G401 (cell line): ENCODE results near the gene DIAPH2. TPM values are rescaled to one million over a fixed set of nuclear protein-coding genes. Genes with fewer than 3 reads are reported as not detected.

ENCODE experiments used
- DNase-seq: peaks from one replicate; pipeline ENCODE4 v3.0.0-alpha.2; 2015; ENCODE audit warnings: low spot score
- in situ Hi-C: cut with HindIII; loops from 2 replicates; pipeline ENCODE4 v1.10.0; 2016; ENCODE audit warnings: low sequenced_read_pairs, mixed read lengths
- total RNA-seq: library from RNA; depleted of rRNA; stranded (reverse); fragments of >200 nt; shearing (Covaris generic); gene quantifications from 2 replicates; pipeline ENCODE4 v1.2.3, GENCODE V29; 2014

DIAPH2 gene
- total RNA-seq, 1 experiment from 2014 or later = 9.9 TPM

- in situ Hi-C loops = no loop called here
- no peak for DNase-seq
These were observed 629.7 kb downstream of the DIAPH2 start for GRCh38 chrX:97314345-97314744.

GRCh38 chrX:97315939-97316338 is 631.3 kb downstream of the DIAPH2 start:
- in situ Hi-C loops = no loop called here
- no peak for DNase-seq

- in situ Hi-C loops = no loop called here
- no peak for DNase-seq
These were observed 635.7 kb downstream of the DIAPH2 start for GRCh38 chrX:97320305-97320704.

GRCh38 chrX:97322401-97322800 is 637.8 kb downstream of the DIAPH2 start:
- DNase-seq = no peak
- in situ Hi-C loops = no loop called here

- DNase-seq = no peak
- in situ Hi-C loops = no loop called here
These were observed 641.8 kb downstream of the DIAPH2 start for GRCh38 chrX:97326456-97326855.

- in situ Hi-C loops = no loop called here
- no peak for DNase-seq
These were observed 644.3 kb downstream of the DIAPH2 start for GRCh38 chrX:97328853-97329390.

- in situ Hi-C loops = no loop called here
- DNase-seq = no peak
These were observed 645.5 kb downstream of the DIAPH2 start for GRCh38 chrX:97330151-97330550.

- DNase-seq = no peak
- in situ Hi-C loops = no loop called here
These were observed 648.3 kb downstream of the DIAPH2 start for GRCh38 chrX:97332963-97333362.

GRCh38 chrX:97334850-97335249 is 650.2 kb downstream of the DIAPH2 start:
- in situ Hi-C loops = no loop called here
- DNase-seq = no peak

- DNase-seq = no peak
These were observed 660.1 kb downstream of the DIAPH2 start for GRCh38 chrX:97344724-97345123.

GRCh38 chrX:97358941-97359340 is 674.3 kb downstream of the DIAPH2 start:
- in situ Hi-C loops = no loop called here
- DNase-seq = no peak

More at GRCh38 chrX:97344724-97345123, 660.1 kb downstream of the DIAPH2 start:
- in situ Hi-C loops = no loop called here

GRCh38 chrX:97363843-97364242 is 679.2 kb downstream of the DIAPH2 start:
- in situ Hi-C loops = no loop called here
- no peak for DNase-seq

GRCh38 chrX:97366237-97366636 is 681.6 kb downstream of the DIAPH2 start:
- DNase-seq = no peak
- in situ Hi-C loops = no loop called here

- DNase-seq = peak; percentile 29
- in situ Hi-C loops = no loop called here
These were observed 682.5 kb downstream of the DIAPH2 start for GRCh38 chrX:97367125-97367524.

GRCh38 chrX:97369947-97370346 is 685.3 kb downstream of the DIAPH2 start:
- in situ Hi-C loops = no loop called here

GRCh38 chrX:97372001-97372766 is 687.5 kb downstream of the DIAPH2 start:
- DNase-seq = no peak
- in situ Hi-C loops = no loop called here

More at GRCh38 chrX:97369947-97370346, 685.3 kb downstream of the DIAPH2 start:
- DNase-seq = no peak

- no peak for DNase-seq
- in situ Hi-C loops = no loop called here
These were observed 689.6 kb downstream of the DIAPH2 start for GRCh38 chrX:97374266-97374665.

- DNase-seq = no peak
- in situ Hi-C loops = no loop called here
These were observed 695.6 kb downstream of the DIAPH2 start for GRCh38 chrX:97380200-97380599.

- in situ Hi-C loops = no loop called here
These were observed 700.0 kb downstream of the DIAPH2 start for GRCh38 chrX:97384685-97385084.

GRCh38 chrX:97387004-97387403 is 702.4 kb downstream of the DIAPH2 start:
- in situ Hi-C loops = no loop called here
- no peak for DNase-seq

More at GRCh38 chrX:97384685-97385084, 700.0 kb downstream of the DIAPH2 start:
- DNase-seq = no peak

- no peak for DNase-seq
- in situ Hi-C loops = no loop called here
These were observed 705.1 kb downstream of the DIAPH2 start for GRCh38 chrX:97389761-97390192.
